Smooth muscle cell (in vitro differentiated cells): ENCODE data around the gene ORMDL2. TPM values are rescaled to one million over a fixed set of nuclear protein-coding genes. Genes with fewer than 3 reads are reported as not detected.
A peak's percentile ranks its signal among the peaks of the same experiment; 100 is the strongest.

Experiments used
- DNase-seq: peaks from one replicate; lab custom pipeline; 2025; ENCODE audit not compliant: unreplicated experiment; lab: John Stamatoyannopoulos, UW
- H2AFZ ChIP-seq: fragments of 200-600 bp; sonication (generic); 2 replicates; pipeline ENCODE4 v1.6.0; 2016; ENCODE audit warnings: antibody characterized with exemption, low read depth, mild to moderate bottlenecking
- H3F3A ChIP-seq: fragments of 200-600 bp; sonication (generic); 2 replicates; pipeline ENCODE4 v1.6.0; 2017; ENCODE audit warnings: antibody characterized with exemption, low read depth
- H3K27ac ChIP-seq: fragments of 200-600 bp; sonication (generic); 2 replicates; pipeline ENCODE4 v1.5.1; 2016; ENCODE audit warnings: low read depth, mild to moderate bottlenecking
- H3K27me3 ChIP-seq: fragments of 200-600 bp; sonication (generic); 2 replicates; pipeline ENCODE4 v1.6.1; 2016; ENCODE audit warnings: low read depth, mild to moderate bottlenecking
- H3K36me3 ChIP-seq: fragments of 200-600 bp; sonication (generic); 2 replicates; pipeline ENCODE4 v1.5.1; 2016; ENCODE audit warnings: low read depth
- H3K4me1 ChIP-seq: fragments of 200-600 bp; sonication (generic); 2 replicates; pipeline ENCODE4 v1.5.1; 2016; ENCODE audit warnings: low read depth
- H3K4me2 ChIP-seq: fragments of 200-600 bp; sonication (generic); 2 replicates; pipeline ENCODE4 v1.6.0; 2016; ENCODE audit warnings: mild to moderate bottlenecking
- H3K4me3 ChIP-seq: fragments of 200-600 bp; sonication (generic); 2 replicates; pipeline ENCODE4 v1.5.1; 2016; ENCODE audit warnings: mild to moderate bottlenecking
- H3K79me2 ChIP-seq: fragments of 200-600 bp; sonication (generic); 2 replicates; pipeline ENCODE4 v1.6.0; 2016; ENCODE audit warnings: low read depth, mild to moderate bottlenecking
- H3K9ac ChIP-seq: fragments of 200-600 bp; sonication (generic); 2 replicates; pipeline ENCODE4 v1.6.0; 2016; ENCODE audit warnings: low read depth
- H3K9me3 ChIP-seq: fragments of 200-600 bp; sonication (generic); replicated peaks from 2 replicates; pipeline ENCODE4 v1.5.1; 2016; ENCODE audit warnings: low read depth
- H4K20me1 ChIP-seq: fragments of 200-600 bp; sonication (generic); 2 replicates; pipeline ENCODE4 v1.6.0; 2016; ENCODE audit warnings: low read depth
- WGBS: methylation state at CpG from one replicate; pipeline ENCODE4 v1.1.7; 2016; ENCODE audit warnings: low lambda C conversion rate; 5-methylcytosine and 5-hydroxymethylcytosine counted together
- polyA plus RNA-seq: library from polyadenylated mRNA; unstranded; fragments of >200 nt; fragmentation: Nextera tagmentation; extraction: Ambion mirVana; gene quantifications from 2 replicates; pipeline ENCODE4 v1.2.1, GENCODE V29; 2016
- total RNA-seq: library from RNA; depleted of rRNA; stranded (reverse); fragments of >200 nt; gene quantifications from 2 replicates; pipeline ENCODE4 v1.2.3, GENCODE V29; 2014
- TF ChIP-seq, protein P1 (sequence below): fragments of 200-600 bp; sonication (generic); IDR thresholded peaks from 2 replicates; pipeline ENCODE4 v1.5.1; 2017; ENCODE audit warnings: borderline replicate concordance, mild to moderate bottlenecking, antibody characterized with exemption; ENCODE audit not compliant: insufficient read depth, poor library complexity, severe bottlenecking

Gene ORMDL2
- total and polyA plus RNA-seq, 2 experiments from 2014 or later: 32.5 to 79.5 TPM

DNA sequence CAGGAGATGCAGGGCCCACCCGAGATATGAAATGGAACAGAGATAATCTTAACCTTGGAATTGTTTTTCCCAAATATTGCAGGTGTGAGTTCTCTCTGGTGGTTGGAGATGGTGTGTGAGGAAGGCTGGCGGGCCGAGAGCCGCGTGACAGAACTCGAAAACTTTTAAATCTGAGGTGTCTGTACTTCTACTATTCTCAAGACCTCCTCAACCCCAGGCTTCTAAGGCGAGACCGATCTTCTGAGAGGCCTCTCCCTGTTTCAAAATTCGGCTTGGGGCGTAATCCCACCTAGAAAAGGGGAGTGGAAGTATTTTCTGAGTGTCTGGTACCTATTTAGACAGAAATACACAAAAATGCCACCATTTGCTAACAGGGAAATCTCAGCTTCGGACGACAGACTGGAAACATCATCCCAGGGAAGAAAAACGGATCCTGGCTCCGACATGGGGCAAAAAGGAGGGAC lies 928 bp upstream of the ORMDL2 start:
- H3K4me1 ChIP-seq: peaks cover 19% of the 10 kb centered on the region
- peak overlapping the region; percentile 95 for H3K9ac ChIP-seq
- TF ChIP-seq, protein P1, sequence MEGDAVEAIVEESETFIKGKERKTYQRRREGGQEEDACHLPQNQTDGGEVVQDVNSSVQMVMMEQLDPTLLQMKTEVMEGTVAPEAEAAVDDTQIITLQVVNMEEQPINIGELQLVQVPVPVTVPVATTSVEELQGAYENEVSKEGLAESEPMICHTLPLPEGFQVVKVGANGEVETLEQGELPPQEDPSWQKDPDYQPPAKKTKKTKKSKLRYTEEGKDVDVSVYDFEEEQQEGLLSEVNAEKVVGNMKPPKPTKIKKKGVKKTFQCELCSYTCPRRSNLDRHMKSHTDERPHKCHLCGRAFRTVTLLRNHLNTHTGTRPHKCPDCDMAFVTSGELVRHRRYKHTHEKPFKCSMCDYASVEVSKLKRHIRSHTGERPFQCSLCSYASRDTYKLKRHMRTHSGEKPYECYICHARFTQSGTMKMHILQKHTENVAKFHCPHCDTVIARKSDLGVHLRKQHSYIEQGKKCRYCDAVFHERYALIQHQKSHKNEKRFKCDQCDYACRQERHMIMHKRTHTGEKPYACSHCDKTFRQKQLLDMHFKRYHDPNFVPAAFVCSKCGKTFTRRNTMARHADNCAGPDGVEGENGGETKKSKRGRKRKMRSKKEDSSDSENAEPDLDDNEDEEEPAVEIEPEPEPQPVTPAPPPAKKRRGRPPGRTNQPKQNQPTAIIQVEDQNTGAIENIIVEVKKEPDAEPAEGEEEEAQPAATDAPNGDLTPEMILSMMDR: no peak
- 1% methylated on average over 14 of the region's 14 CpGs for WGBS
- H3K27ac ChIP-seq: peak overlapping the region; percentile 88
- peak overlapping the region; percentile 94 for H3K4me3 ChIP-seq
- H3K27me3 ChIP-seq: no peaks in the 10 kb centered on the region
- H3K79me2 ChIP-seq: peaks cover 69% of the 10 kb centered on the region
- no peak for DNase-seq
- no peaks in the 10 kb centered on the region for H3K36me3 ChIP-seq
- H3F3A ChIP-seq: peaks cover 12% of the 10 kb centered on the region
- peaks cover 46% of the 10 kb centered on the region for H4K20me1 ChIP-seq
- peak overlapping the region; percentile 97 for H3K4me2 ChIP-seq
- H3K9me3 ChIP-seq: no peaks in the 10 kb centered on the region
- H2AFZ ChIP-seq: peak overlapping the region; percentile 96

- peaks cover 19% of the 10 kb centered on the region for H3K4me1 ChIP-seq
- no peaks in the 10 kb centered on the region for H3K36me3 ChIP-seq
- no peaks in the 10 kb centered on the region for H3K9me3 ChIP-seq
- peaks cover 56% of the 10 kb centered on the region for H3K79me2 ChIP-seq
- peaks cover 12% of the 10 kb centered on the region for H3F3A ChIP-seq
- no peaks in the 10 kb centered on the region for H3K27me3 ChIP-seq
- peak overlapping the region; percentile 72 for H2AFZ ChIP-seq
- no peak for DNase-seq
- 2% methylated on average over 16 of the region's 17 CpGs for WGBS
- H3K4me2 ChIP-seq: peak overlapping the region; percentile 87
- TF ChIP-seq, protein P1: no peak
- H3K27ac ChIP-seq: peak overlapping the region; percentile 48
- peaks cover 32% of the 10 kb centered on the region for H4K20me1 ChIP-seq
- H3K4me3 ChIP-seq: peak overlapping the region; percentile 94
- H3K9ac ChIP-seq: peak overlapping the region; percentile 63
These were observed 393 bp downstream of the ORMDL2 start for GRCh38 chr12:55818140-55818728.

DNA sequence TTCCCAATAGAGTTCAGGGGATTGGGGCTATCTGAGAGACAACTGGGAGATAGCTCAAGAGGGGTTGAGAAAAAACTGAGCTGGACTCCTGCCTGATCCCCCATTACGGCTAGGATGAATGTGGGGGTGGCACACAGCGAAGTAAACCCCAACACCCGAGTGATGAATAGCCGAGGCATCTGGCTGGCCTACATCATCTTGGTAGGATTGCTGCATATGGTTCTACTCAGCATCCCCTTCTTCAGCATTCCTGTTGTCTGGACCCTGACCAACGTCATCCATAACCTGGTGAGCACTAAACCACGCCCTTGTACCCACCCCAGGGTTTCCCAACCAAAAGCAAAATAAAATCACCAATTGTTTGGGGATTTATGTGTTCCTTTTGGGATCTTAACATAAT lies 1.0 kb downstream of the ORMDL2 start:
- H3K4me2 ChIP-seq: peak overlapping the region; percentile 87
- peaks cover 26% of the 10 kb centered on the region for H4K20me1 ChIP-seq
- 82% methylated on average over 6 of the region's 6 CpGs for WGBS
- no peak for DNase-seq
- H3K27me3 ChIP-seq: no peaks in the 10 kb centered on the region
- no peak overlapping the region for H2AFZ ChIP-seq
- peaks cover 14% of the 10 kb centered on the region for H3F3A ChIP-seq
- TF ChIP-seq, protein P1: no peak
- H3K4me1 ChIP-seq: peaks cover 19% of the 10 kb centered on the region
- peak overlapping the region; percentile 63 for H3K9ac ChIP-seq
- H3K27ac ChIP-seq: peak overlapping the region; percentile 48
- no peaks in the 10 kb centered on the region for H3K9me3 ChIP-seq
- H3K79me2 ChIP-seq: peaks cover 49% of the 10 kb centered on the region
- H3K4me3 ChIP-seq: peak overlapping the region; percentile 94
- H3K36me3 ChIP-seq: no peaks in the 10 kb centered on the region

DNA sequence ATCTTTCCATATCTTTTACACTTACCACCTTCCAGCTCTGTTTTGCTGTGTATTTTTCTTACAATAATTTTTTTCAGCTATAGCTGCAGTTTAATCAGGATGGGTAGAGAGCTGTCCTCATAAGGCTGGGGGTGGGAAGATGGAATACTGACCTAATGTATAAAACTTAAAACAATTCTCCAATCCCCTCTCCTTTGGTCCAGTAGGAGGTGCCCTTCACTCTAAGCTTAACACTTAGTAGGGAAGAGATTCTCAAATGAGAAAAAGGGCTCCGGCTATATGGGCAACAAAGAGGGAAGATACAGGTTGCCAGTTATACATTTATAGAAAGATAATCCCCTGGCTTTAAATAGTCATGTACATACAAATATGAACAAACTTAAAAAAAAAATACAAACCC lies 2.8 kb downstream of the ORMDL2 start:
- Histone ChIP-seq H3K27ac (no peak overlapping the region), H3K36me3 (no peaks in the 10 kb centered on the region), H3K9me3 (no peaks in the 10 kb centered on the region), H3K27me3 (no peaks in the 10 kb centered on the region), H3K4me1 (peaks cover 18% of the 10 kb centered on the region), H3K9ac (no peak overlapping the region), H3K4me3 (no peak overlapping the region), H2AFZ (no peak overlapping the region), H3F3A (peaks cover 20% of the 10 kb centered on the region), H3K79me2 (peaks cover 32% of the 10 kb centered on the region), H4K20me1 (peaks cover 8% of the 10 kb centered on the region), H3K4me2 (no peak overlapping the region)
- TF ChIP-seq, protein P1: peak; percentile 19
- 86% methylated on average over 1 of the region's 1 CpG for WGBS
- DNase-seq: no peak
